MM.1S (cell line): ENCODE measurements around the gene SCO2.
A peak's percentile ranks its signal among the peaks of the same experiment; 100 is the strongest.

ENCODE experiments used
- DNase-seq: peaks from one replicate; pipeline ENCODE4 v3.0.0-alpha.2; 2015
- H2AFZ ChIP-seq: fragments of 300-600 bp; sonication (generic); 2 replicates; pipeline ENCODE4 v1.6.0; 2016; ENCODE audit warnings: antibody characterized with exemption, low read length
- H3F3A ChIP-seq: fragments of 300-600 bp; sonication (generic); 2 replicates; pipeline ENCODE4 v1.6.1; 2016; ENCODE audit warnings: mild to moderate bottlenecking, antibody characterized with exemption, low read length, moderate library complexity, mixed read lengths; ENCODE audit not compliant: insufficient read depth
- H3K27ac ChIP-seq: fragments of 300-600 bp; sonication (generic); 2 replicates; pipeline ENCODE4 v1.5.1; 2016; ENCODE audit warnings: mild to moderate bottlenecking, low read length
- H3K27me3 ChIP-seq: fragments of 300-600 bp; sonication (generic); replicated peaks from 2 replicates; pipeline ENCODE4 v1.6.0; 2016; ENCODE audit warnings: low read length; ENCODE audit not compliant: insufficient read depth
- H3K36me3 ChIP-seq: fragments of 300-600 bp; sonication (generic); replicated peaks from 2 replicates; pipeline ENCODE4 v1.6.1; 2016; ENCODE audit warnings: mild to moderate bottlenecking, low read length, mixed read lengths; ENCODE audit not compliant: insufficient read depth
- H3K4me1 ChIP-seq: fragments of 300-600 bp; sonication (generic); 2 replicates; pipeline ENCODE4 v1.6.1; 2016; ENCODE audit warnings: low read length, mixed read lengths
- H3K4me2 ChIP-seq: fragments of 300-600 bp; sonication (generic); 2 replicates; pipeline ENCODE4 v1.6.0; 2016; ENCODE audit warnings: low read depth, low read length
- H3K4me3 ChIP-seq: fragments of 300-600 bp; sonication (generic); 2 replicates; pipeline ENCODE4 v1.5.1; 2016; ENCODE audit warnings: low read length, mixed read lengths
- H3K79me2 ChIP-seq: fragments of 300-600 bp; sonication (generic); 2 replicates; pipeline ENCODE4 v1.6.1; 2016; ENCODE audit warnings: mixed run types, low read length, mixed read lengths
- H3K9ac ChIP-seq: fragments of 300-600 bp; sonication (generic); 2 replicates; pipeline ENCODE4 v1.6.1; 2016; ENCODE audit warnings: low read length, mixed read lengths
- H3K9me2 ChIP-seq: fragments of 300-600 bp; sonication (generic); replicated peaks from 2 replicates; pipeline ENCODE4 v1.6.1; 2016; ENCODE audit warnings: mild to moderate bottlenecking, low read length, mixed read lengths; ENCODE audit not compliant: insufficient read depth
- H3K9me3 ChIP-seq: fragments of 300-600 bp; sonication (generic); replicated peaks from 2 replicates; pipeline ENCODE4 v1.6.1; 2016; ENCODE audit warnings: mild to moderate bottlenecking, low read length, mixed read lengths; ENCODE audit not compliant: insufficient read depth
- H4K20me1 ChIP-seq: fragments of 300-600 bp; sonication (generic); 2 replicates; pipeline ENCODE4 v1.6.1; 2016; ENCODE audit warnings: mild to moderate bottlenecking, low read length, moderate library complexity, mixed read lengths; ENCODE audit not compliant: insufficient read depth
- CTCF ChIP-seq: fragments of 300-600 bp; sonication (generic); IDR thresholded peaks from 2 replicates; pipeline ENCODE4 v1.5.1; 2016; ENCODE audit warnings: antibody characterized with exemption, low read length, mixed read lengths
- EZH2 ChIP-seq: fragments of 300-600 bp; sonication (generic); optimal IDR thresholded peaks from 2 replicates; pipeline ENCODE3; 2017; ENCODE audit warnings: low read depth, mild to moderate bottlenecking, antibody characterized with exemption, low read length, mixed read lengths
- EZH2phosphoT487 ChIP-seq: fragments of 300-600 bp; sonication (generic); IDR thresholded peaks from 2 replicates; pipeline ENCODE4 v1.6.1; 2018; ENCODE audit warnings: antibody characterized with exemption, low read length

SCO2 gene

DNA sequence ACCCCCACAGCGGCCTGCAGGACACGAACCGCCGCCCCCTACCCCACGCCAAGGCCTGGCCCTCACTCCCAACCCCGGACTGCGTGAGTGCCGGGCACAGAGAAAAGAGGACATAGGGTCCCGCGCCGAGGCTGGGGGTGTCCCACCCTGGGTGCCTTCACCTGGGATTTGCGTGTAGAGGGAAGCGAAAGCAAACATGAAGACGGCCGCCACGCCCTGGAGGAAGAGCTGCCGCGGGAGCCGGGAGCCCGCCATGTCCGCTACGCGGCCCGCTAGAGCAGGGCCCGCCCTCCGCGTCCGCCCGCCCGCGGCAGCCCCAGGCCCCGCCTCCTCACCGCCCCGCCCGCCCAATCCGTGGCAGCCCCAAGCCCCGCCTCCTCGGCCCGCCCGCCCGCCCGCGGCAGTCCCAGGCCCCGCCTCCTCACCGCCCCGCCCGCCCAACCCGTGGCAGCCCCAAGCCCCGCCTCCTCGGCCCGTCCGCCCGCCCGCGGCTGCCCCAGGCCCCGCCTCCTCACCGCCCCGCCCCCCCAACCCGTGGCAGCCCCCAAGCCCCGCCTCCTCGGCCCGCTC is 17.9 kb downstream of the SCO2 start, which contains the start of gene LMF2:
LMF2 (minus strand) TSS at position 282 of the 570 bp plus-strand sequence; CDS start at position 255, 27 bp downstream.
- Histone ChIP-seq H3K4me1 (peaks cover 6% of the 10 kb centered on the region), H3F3A (no peaks in the 10 kb centered on the region), H4K20me1 (no peaks in the 10 kb centered on the region), H3K27me3 (no peaks in the 10 kb centered on the region), H3K4me3 (peak within 1 kb of the TSS; percentile 89), H3K9me2 (no peaks in the 10 kb centered on the region), H3K79me2 (peaks cover 67% of the 10 kb centered on the region), H3K36me3 (no peaks in the 10 kb centered on the region), H3K4me2 (peak within 1 kb of the TSS; percentile 94), H3K27ac (peak within 1 kb of the TSS; percentile 84), H3K9me3 (no peaks in the 10 kb centered on the region), H3K9ac (peak within 1 kb of the TSS; percentile 87), H2AFZ (peak within 1 kb of the TSS; percentile 92)
- no peak for DNase-seq
- no peak for TF ChIP-seq EZH2

GRCh38 chr22:50506611-50507420 is 18.6 kb downstream of the SCO2 start:
- Histone ChIP-seq H3K27ac (peak overlapping the region; percentile 33; the same call in 1 of the 2 replicates), H4K20me1 (no peaks in the 10 kb centered on the region), H3K9ac (peak overlapping the region; percentile 87), H3K4me3 (peak overlapping the region; percentile 89), H3K9me3 (no peaks in the 10 kb centered on the region), H3K27me3 (no peaks in the 10 kb centered on the region), H3K9me2 (no peaks in the 10 kb centered on the region), H2AFZ (peak overlapping the region; percentile 92), H3K79me2 (peaks cover 60% of the 10 kb centered on the region), H3K4me2 (peak overlapping the region; percentile 94), H3F3A (no peaks in the 10 kb centered on the region), H3K36me3 (no peaks in the 10 kb centered on the region), H3K4me1 (peaks cover 6% of the 10 kb centered on the region)
- TF ChIP-seq CTCF: no peak
- no peak for TF ChIP-seq EZH2phosphoT487
- TF ChIP-seq EZH2: no peak
- DNase-seq: no peak

DNA sequence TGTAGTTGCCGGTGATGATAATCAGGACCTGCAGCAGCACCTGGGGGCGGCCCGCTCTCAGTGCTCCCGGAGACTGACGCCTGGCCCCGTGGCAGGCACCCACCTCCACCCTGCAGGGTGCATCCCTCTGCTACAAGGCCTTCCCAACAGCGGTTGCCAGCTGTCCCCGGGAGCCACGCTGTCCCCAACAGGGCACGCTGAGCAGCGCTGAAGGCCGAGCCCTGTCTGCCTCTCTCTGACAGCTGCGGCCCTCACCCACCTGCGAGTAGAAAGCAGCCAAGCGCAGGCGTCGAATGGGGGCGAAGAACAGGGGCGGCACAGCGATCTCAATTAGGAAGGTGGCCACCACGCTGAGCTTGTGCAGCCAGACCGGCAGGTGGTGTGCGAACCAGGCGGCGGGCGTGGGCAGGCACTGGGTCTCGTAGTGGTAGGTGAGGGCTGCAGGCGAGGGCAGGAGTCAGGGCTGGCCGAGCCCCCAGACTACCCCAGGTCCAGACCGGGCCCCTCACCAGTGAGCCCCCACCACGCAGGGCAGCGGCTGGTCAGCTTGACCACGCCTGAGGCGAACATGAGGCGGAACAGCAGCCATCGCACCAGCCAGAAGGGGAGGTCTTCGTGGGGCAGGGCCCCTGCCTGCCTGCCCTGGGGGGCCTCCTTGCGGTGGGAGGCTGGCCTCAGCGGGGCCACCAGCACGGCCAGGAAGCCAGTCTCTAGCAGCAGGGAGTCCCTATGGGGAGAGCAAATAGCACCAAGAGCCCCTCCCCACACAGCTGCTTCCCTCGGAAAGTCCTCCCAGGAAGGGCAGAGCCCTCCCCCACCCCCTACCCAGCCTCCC is 19.4 kb downstream of the SCO2 start:
- H3K4me3 ChIP-seq: peak overlapping the region; percentile 89
- no peaks in the 10 kb centered on the region for H3K9me3 ChIP-seq
- no peaks in the 10 kb centered on the region for H3F3A ChIP-seq
- no peak for TF ChIP-seq CTCF
- TF ChIP-seq EZH2: no peak
- no peak for TF ChIP-seq EZH2phosphoT487
- H3K36me3 ChIP-seq: no peaks in the 10 kb centered on the region
- no peak for DNase-seq
- H3K27me3 ChIP-seq: no peaks in the 10 kb centered on the region
- H3K27ac ChIP-seq: no peak overlapping the region
- no peaks in the 10 kb centered on the region for H4K20me1 ChIP-seq
- H2AFZ ChIP-seq: no peak overlapping the region
- peak overlapping the region; percentile 94 for H3K4me2 ChIP-seq
- no peaks in the 10 kb centered on the region for H3K9me2 ChIP-seq
- H3K4me1 ChIP-seq: peaks cover 6% of the 10 kb centered on the region
- H3K79me2 ChIP-seq: peaks cover 56% of the 10 kb centered on the region
- peak overlapping the region; percentile 87; the same call in 1 of the 2 replicates for H3K9ac ChIP-seq
